ENCODE measurements around the gene MAPK7. TPM values are rescaled to one million over a fixed set of nuclear protein-coding genes. Genes with fewer than 3 reads are reported as not detected.

Gene MAPK7
- total and polyA plus RNA-seq, 9 of the 15 experiments (the other 6 are each of a cell fraction or from before 2014, with no cell fraction given) = 0.46 to 7.5 (median 2.5) TPM

DNA sequence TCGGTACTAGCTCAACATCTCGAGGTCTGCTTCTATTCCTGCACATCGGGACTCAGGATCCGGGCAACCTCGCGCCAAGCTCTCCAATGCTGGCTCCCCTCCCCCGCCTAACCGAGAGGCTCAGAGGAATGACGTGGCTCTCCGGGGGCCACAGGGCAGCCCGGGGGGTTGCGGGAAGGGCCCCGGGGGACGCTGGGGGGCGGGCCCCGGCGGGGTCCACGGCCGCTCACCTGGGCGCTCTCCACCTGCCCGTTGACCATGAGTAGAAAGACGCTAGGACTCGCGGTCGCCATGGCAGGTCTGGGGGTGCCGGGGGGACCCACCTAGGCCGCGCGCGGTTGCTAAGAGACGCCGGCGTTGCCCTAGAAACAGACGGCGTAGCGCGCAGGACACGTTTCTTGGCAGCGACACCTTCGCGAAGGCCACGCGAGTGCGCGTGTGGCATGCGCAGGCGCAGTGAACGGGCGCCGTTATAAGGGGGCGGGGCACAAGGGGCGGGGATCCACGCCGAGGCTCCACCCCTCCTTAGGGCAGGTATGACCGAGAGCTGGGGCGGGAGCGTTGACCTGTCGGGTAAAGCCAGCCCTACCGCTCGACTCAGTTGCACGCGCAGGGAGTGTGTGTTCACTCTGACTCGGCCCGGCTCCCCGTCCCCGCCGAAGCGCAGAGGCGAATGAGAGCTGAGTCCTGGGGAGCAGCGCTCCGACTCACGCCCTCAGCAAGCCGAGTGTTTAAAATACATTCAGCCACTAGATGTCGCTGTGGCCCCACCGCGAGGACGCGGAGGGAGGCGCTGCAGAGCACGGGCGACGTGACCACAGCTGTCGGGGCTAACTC is 15.8 kb upstream of the MAPK7 start, which contains the start of gene B9D1 (continued):
- TF ChIP-seq MEIS2 (IDR thresholded peaks at IDR 0.05; ENCODE audit: partially characterized antibody) (peak; percentile 70), STAG1 (CRISPR knock-in tag; IDR thresholded peaks at IDR 0.05; ENCODE audit: borderline replicate concordance) (peak; percentile 77; the same call in 1 of the 2 replicates), ETV6 (IDR thresholded peaks at IDR 0.05; ENCODE audit: borderline replicate concordance in 1 of 2, low read depth in 2 of 2, low read length in 1 of 2) (no peak), ETV6 (CRISPR knock-in tag; IDR thresholded peaks at IDR 0.05; ENCODE audit: borderline replicate concordance) (no peak), PML (IDR thresholded peaks at IDR 0.05; ENCODE audit: low read length) (no peak), MEF2A (IDR thresholded peaks at IDR 0.05; ENCODE audit: control insufficient read depth, low read depth, low read length) (no peak), E2F5 (CRISPR knock-in tag; IDR thresholded peaks at IDR 0.05) (no peak), CHD1 (IDR thresholded peaks at IDR 0.05; ENCODE audit: low read length) (no peak), CHD4 (IDR thresholded peaks at IDR 0.05; ENCODE audit: insufficient read depth, insufficient replicate concordance, low read depth, low read length, poor library complexity, severe bottlenecking) (no peak), ZFP91 (CRISPR knock-in tag; IDR thresholded peaks at IDR 0.05) (no peak), HDAC3 (IDR thresholded peaks at IDR 0.05; ENCODE audit: borderline replicate concordance, partially characterized antibody) (no peak), FOS (IDR thresholded peaks at IDR 0.05; ENCODE audit: extremely low read depth, insufficient read length) (no peak)
- TF ChIP-seq, protein P1, sequence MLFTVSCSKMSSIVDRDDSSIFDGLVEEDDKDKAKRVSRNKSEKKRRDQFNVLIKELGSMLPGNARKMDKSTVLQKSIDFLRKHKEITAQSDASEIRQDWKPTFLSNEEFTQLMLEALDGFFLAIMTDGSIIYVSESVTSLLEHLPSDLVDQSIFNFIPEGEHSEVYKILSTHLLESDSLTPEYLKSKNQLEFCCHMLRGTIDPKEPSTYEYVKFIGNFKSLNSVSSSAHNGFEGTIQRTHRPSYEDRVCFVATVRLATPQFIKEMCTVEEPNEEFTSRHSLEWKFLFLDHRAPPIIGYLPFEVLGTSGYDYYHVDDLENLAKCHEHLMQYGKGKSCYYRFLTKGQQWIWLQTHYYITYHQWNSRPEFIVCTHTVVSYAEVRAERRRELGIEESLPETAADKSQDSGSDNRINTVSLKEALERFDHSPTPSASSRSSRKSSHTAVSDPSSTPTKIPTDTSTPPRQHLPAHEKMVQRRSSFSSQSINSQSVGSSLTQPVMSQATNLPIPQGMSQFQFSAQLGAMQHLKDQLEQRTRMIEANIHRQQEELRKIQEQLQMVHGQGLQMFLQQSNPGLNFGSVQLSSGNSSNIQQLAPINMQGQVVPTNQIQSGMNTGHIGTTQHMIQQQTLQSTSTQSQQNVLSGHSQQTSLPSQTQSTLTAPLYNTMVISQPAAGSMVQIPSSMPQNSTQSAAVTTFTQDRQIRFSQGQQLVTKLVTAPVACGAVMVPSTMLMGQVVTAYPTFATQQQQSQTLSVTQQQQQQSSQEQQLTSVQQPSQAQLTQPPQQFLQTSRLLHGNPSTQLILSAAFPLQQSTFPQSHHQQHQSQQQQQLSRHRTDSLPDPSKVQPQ (CRISPR knock-in tag; IDR thresholded peaks at IDR 0.05; ENCODE audit: borderline replicate concordance) = no peak
- TF ChIP-seq, protein P2, sequence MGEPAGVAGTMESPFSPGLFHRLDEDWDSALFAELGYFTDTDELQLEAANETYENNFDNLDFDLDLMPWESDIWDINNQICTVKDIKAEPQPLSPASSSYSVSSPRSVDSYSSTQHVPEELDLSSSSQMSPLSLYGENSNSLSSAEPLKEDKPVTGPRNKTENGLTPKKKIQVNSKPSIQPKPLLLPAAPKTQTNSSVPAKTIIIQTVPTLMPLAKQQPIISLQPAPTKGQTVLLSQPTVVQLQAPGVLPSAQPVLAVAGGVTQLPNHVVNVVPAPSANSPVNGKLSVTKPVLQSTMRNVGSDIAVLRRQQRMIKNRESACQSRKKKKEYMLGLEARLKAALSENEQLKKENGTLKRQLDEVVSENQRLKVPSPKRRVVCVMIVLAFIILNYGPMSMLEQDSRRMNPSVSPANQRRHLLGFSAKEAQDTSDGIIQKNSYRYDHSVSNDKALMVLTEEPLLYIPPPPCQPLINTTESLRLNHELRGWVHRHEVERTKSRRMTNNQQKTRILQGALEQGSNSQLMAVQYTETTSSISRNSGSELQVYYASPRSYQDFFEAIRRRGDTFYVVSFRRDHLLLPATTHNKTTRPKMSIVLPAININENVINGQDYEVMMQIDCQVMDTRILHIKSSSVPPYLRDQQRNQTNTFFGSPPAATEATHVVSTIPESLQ (CRISPR knock-in tag; IDR thresholded peaks at IDR 0.05) = no peak

Measured in K562 (cell line).